Epithelial cell of prostate (primary cell): Measurements from ENCODE around the gene NECAP2.
"Not testable (repeated sequence)": the region's sequence is repeated elsewhere in the genome, so short reads cannot be mapped to it uniquely, and the experiment has no call there.

Source experiments
- DNase-seq: peaks from one replicate; pipeline ENCODE4 v3.0.0-alpha.2; 2011; ENCODE audit warnings: low read depth, low spot score
- H3K27ac ChIP-seq: fragments of 450-650 bp; 2 replicates; pipeline ENCODE4 v1.5.1; 2017; ENCODE audit warnings: mild to moderate bottlenecking

The NECAP2 gene

GRCh38 chr1:16491056-16491675, 50.6 kb downstream of the NECAP2 start:
- H3K27ac ChIP-seq, result no peak overlapping the region
- no peak for DNase-seq

- DNase-seq, H3K27ac ChIP-seq: not testable (repeated sequence)
These were observed 52.4 kb downstream of the NECAP2 start for GRCh38 chr1:16492937-16493336.

GRCh38 chr1:16493731-16494130, 53.2 kb downstream of the NECAP2 start:
- H3K27ac ChIP-seq, DNase-seq: not testable (repeated sequence)

GRCh38 chr1:16497474-16497904, 57.0 kb downstream of the NECAP2 start:
- not testable (repeated sequence) for H3K27ac ChIP-seq, DNase-seq

- H3K27ac ChIP-seq, DNase-seq: not testable (repeated sequence)
These were observed 57.5 kb downstream of the NECAP2 start for GRCh38 chr1:16498047-16498446.

- DNase-seq, result no peak
- no peak overlapping the region for H3K27ac ChIP-seq
These were observed 58.3 kb downstream of the NECAP2 start for GRCh38 chr1:16498573-16499413.

GRCh38 chr1:16500466-16500865, 59.9 kb downstream of the NECAP2 start:
- not testable (repeated sequence) for DNase-seq, H3K27ac ChIP-seq

GRCh38 chr1:16500975-16501374, 60.5 kb downstream of the NECAP2 start:
- DNase-seq, H3K27ac ChIP-seq: not testable (repeated sequence)

- DNase-seq, H3K27ac ChIP-seq: not testable (repeated sequence)
These were observed 60.9 kb downstream of the NECAP2 start for GRCh38 chr1:16501446-16501845.

GRCh38 chr1:16503494-16503893, 63.0 kb downstream of the NECAP2 start:
- DNase-seq, result no peak
- H3K27ac ChIP-seq, result no peak overlapping the region

GRCh38 chr1:16505870-16506269, 65.3 kb downstream of the NECAP2 start:
- DNase-seq, H3K27ac ChIP-seq: not testable (repeated sequence)

- H3K27ac ChIP-seq, DNase-seq: not testable (repeated sequence)
These were observed 66.0 kb downstream of the NECAP2 start for GRCh38 chr1:16506364-16507136.

- DNase-seq, H3K27ac ChIP-seq: not testable (repeated sequence)
These were observed 68.4 kb downstream of the NECAP2 start for GRCh38 chr1:16508861-16509445.
